Measurements from ENCODE around the gene FAM78A.

Gene FAM78A

DNA sequence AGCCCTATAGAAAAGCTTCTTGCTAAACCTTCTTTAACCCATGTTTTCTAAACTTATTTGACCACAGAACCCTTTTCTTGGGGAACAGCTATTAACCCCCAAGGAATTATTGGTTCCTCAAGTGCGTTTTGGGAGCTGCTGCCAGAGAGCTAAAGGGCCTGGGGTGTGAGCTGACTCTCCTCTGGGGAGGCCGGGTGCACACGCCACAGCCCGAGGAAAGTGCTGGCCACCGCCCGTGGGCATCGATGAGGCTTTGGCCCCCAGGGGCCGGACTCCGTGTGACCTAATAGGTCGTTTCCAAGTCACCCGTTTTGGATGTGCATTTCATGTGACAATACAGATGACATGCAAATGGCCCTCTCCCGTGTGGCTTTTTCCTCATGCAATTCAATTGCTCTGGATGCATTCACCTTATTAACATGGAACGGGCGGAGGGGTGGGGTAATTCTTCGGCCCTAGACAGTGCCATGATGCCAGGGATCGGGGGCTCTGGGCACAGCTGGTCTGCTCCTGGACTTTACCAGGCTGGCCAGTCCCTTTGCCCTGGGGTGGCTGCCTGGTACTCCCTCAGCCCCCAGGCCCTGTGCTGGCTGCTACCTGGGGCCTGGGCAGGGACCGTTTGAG lies 32.7 kb upstream of the FAM78A start:
- no peak for DNase-seq (ENCODE audit: low read depth)
- no peak overlapping the region for H3K4me3 ChIP-seq (replicated peaks; ENCODE audit: low read depth, low read length)
- TF ChIP-seq, protein P1, sequence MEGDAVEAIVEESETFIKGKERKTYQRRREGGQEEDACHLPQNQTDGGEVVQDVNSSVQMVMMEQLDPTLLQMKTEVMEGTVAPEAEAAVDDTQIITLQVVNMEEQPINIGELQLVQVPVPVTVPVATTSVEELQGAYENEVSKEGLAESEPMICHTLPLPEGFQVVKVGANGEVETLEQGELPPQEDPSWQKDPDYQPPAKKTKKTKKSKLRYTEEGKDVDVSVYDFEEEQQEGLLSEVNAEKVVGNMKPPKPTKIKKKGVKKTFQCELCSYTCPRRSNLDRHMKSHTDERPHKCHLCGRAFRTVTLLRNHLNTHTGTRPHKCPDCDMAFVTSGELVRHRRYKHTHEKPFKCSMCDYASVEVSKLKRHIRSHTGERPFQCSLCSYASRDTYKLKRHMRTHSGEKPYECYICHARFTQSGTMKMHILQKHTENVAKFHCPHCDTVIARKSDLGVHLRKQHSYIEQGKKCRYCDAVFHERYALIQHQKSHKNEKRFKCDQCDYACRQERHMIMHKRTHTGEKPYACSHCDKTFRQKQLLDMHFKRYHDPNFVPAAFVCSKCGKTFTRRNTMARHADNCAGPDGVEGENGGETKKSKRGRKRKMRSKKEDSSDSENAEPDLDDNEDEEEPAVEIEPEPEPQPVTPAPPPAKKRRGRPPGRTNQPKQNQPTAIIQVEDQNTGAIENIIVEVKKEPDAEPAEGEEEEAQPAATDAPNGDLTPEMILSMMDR (IDR thresholded peaks at IDR 0.05; ENCODE audit: low read length, missing control alignments) = no peak

DNA sequence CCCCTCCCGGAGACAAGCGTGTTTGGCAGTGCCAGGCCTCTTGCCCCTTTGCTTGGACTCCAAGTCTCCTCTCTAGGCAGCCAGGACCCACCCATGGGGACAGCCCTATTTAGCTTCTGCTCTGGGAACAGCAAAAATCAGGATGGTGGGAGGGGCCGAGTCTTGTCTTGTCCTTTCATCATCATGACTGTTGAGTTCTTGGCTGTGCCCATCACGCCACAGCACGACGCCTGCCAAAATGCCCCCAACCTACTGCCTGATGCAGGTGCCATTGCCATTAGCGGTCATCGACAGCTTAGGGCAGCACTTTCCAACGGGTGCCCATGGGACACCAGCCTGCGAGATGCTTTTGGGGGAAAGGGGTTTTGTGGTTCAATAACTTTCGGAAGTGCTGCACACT lies 32.1 kb upstream of the FAM78A start:
- H3K4me3 ChIP-seq (replicated peaks; ENCODE audit: low read depth, low read length) = no peak overlapping the region
- TF ChIP-seq, protein P1 (IDR thresholded peaks at IDR 0.05; ENCODE audit: low read length, missing control alignments) = no peak
- DNase-seq (ENCODE audit: low read depth) = no peak

DNA sequence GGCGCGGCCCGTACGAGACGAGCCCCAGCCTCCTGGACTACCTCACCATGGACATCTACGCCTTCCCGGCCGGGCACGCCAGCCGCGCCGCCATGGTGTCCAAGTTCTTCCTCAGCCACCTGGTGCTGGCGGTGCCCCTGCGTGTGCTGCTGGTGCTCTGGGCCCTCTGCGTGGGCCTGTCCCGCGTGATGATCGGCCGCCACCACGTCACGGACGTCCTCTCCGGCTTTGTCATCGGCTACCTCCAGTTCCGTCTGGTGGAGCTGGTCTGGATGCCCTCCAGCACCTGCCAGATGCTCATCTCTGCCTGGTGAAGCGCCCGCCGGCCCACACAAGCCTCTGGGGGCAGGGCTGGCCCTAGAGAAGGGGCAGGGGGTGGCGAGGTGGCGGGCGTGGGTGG lies 31.7 kb upstream of the FAM78A start:
- H3K4me3 ChIP-seq (replicated peaks; ENCODE audit: low read depth, low read length) = no peak overlapping the region
- no peak for DNase-seq (ENCODE audit: low read depth)
- TF ChIP-seq, protein P1 (IDR thresholded peaks at IDR 0.05; ENCODE audit: low read length, missing control alignments) = no peak

DNA sequence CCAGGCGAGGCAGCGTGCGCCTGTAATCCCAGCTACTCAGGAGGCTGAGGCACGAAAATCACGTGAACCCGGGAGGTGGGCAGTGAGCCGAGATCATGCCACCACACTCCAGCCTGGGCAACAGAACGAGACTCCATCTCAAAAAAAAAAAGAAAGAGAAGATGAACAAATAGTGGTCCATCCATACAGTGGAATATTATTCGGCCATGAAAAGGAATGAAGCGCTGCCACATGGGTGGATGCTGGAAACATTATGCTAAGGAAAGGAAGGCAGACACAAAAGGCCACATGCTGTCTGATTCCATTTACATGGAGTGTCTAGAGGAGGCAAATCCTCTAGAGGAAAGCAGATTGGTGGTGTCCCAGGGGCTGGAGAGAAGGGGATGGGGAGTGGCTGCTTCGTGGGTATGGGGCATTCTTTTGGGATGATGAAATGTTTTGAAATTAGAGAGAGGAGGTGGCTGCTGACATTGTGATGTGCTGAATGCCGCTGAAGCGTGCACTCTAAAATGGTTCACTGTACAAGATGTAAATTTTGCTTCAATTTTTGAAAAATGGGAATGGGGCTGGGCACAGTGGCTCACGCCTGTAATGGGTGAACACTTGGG lies 30.2 kb upstream of the FAM78A start:
- TF ChIP-seq, protein P1 (IDR thresholded peaks at IDR 0.05; ENCODE audit: low read length, missing control alignments) = no peak
- no peak overlapping the region for H3K4me3 ChIP-seq (replicated peaks; ENCODE audit: low read depth, low read length)
- no peak for DNase-seq (ENCODE audit: low read depth)

DNA sequence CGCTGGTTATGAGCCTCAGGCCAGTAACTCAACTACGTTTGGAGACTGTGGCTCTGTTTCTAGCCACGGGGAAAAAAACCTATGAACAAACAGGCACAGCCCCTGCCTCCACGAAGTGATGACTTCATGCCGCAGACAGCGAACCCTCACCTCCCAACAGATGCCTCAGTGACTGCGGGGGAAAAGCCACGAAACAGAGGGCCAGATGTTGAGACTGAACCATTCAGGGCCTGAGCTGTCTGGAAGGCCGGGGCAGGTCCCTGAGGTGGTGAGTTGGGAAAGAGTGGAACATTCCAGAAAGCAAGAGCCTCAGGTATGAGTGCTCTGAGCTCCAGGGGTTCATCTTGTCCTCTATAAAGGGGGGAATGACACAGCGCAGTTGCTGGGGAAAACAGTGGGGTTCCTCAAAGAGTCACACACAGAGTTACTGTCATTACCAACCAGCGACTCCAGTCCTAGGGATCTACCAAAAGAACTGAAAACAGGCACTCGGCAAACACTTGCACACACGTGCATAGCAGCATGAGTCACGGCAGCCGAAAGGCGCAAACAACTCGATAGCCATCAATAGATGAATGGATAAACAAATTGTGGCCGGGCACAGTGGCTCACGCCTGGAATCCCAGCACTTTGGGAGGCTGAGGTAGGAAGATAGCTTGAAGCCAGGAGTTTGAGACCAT lies 28.5 kb upstream of the FAM78A start:
- TF ChIP-seq, protein P1 (IDR thresholded peaks at IDR 0.05; ENCODE audit: low read length, missing control alignments) = no peak
- DNase-seq (ENCODE audit: low read depth) = no peak
- H3K4me3 ChIP-seq (replicated peaks; ENCODE audit: low read depth, low read length) = no peak overlapping the region

DNA sequence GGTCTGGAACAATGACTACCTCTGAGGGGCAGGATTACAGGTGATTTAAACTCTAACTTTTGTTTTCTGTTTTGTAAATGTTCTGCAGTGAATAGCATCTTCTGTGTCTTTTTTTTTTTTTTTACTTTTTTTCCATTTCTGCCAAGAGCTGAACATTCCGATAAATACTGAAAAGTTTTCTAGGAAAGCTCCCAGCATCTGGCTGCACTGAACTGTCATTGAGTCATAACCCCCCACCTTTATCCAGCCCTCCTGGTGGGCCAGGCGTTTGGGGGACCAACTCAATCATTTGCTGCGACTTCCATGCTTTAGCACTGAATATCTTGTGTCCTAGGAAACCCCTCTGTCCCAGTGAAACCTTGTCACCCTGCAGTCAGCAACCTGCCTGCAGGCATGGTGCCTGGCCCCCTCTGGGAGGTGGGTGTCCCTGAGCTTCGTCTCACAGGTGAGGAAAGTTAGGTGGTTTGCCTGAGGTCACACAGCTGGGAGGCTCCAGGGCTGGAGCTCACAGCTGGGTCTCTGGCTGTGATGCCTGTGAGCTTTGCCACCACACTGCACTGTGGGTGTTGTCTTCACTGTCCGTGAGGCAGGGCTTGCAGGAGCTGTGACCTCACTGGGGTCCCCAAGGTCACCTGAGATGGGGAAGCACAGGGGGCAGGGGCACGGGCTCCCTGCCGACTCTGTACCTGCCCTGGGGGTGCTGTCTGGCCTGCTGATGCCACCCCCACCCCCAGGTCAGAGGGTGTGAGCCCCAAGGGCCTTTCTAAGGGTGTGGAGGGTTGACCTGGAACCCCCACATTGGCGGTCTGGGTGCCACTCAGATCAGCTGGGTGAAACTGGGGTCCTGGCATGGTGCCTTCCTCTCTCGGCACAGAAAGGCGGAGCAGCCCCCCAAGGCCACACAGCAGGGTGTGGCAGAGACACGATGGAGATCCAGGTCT lies 27.3 kb upstream of the FAM78A start:
- TF ChIP-seq, protein P1 (IDR thresholded peaks at IDR 0.05; ENCODE audit: low read length, missing control alignments) = no peak
- DNase-seq (ENCODE audit: low read depth) = no peak
- H3K4me3 ChIP-seq (replicated peaks; ENCODE audit: low read depth, low read length) = no peak overlapping the region

Data from fibroblast of pulmonary artery (primary cell).